Upper lobe of left lung (tissue), 6 donors: Measurements from ENCODE around the gene USP24. TPM values are rescaled to one million over a fixed set of nuclear protein-coding genes. Genes with fewer than 3 reads are reported as not detected.
A peak's percentile ranks its signal among the peaks of the same experiment; 100 is the strongest.

Experiments used
- ATAC-seq, 2 donors: fragments of 200-7000 bp; cut with Tn5 transposase; one replicate each; pipeline ENCODE4 v1.9.1; 2022; ENCODE audit warnings: mild to moderate bottlenecking in 2 of 2, moderate library complexity in 2 of 2; ENCODE audit not compliant: low FRiP score in 2 of 2
- DNase-seq, 2 donors: peaks; one replicate each; pipeline ENCODE4 v3.0.0-alpha.2; 2019 to 2020
- H3K27ac ChIP-seq, 4 donors: fragments of 200-600 bp; sonication (generic); one replicate each; pipeline ENCODE4 v1.5.1; 2016 to 2019
- H3K27me3 ChIP-seq, 4 donors: fragments of 200-600 bp; sonication (generic); one replicate each; pipeline ENCODE4 v1.5.1; 2017 to 2019
- H3K36me3 ChIP-seq, 4 donors: fragments of 200-600 bp; sonication (generic); one replicate each; pipeline ENCODE4 v1.5.1; 2016 to 2019
- H3K4me1 ChIP-seq, 4 donors: fragments of 200-600 bp; sonication (generic); one replicate each; pipeline ENCODE4 v1.5.1; 2018 to 2019
- H3K4me3 ChIP-seq, 4 donors: fragments of 200-600 bp; sonication (generic); one replicate each; pipeline ENCODE4 v1.5.1; 2017 to 2019; ENCODE audit warnings: mild to moderate bottlenecking in 2 of 4, moderate library complexity in 1 of 4
- H3K9me3 ChIP-seq, 4 donors: fragments of 200-600 bp; sonication (generic); one replicate each; pipeline ENCODE4 v1.5.1; 2018 to 2019
- CTCF ChIP-seq, 6 experiments: fragments of 450-650 bp in 4 of 6; fragments of 200-600 bp in 2 of 6; sonication (generic) in 2 of 6; IDR thresholded peaks; one replicate each; pipeline ENCODE4 v1.5.1; 2016 to 2019; ENCODE audit warnings: antibody characterized with exemption in 6 of 6
- EP300 ChIP-seq, 4 donors: sonication (generic); formaldehyde crosslinking; IDR thresholded peaks; one replicate each; pipeline ENCODE4 v1.5.1; 2017; ENCODE audit warnings: antibody characterized with exemption in 4 of 4, control low read depth in 2 of 4
- POLR2A ChIP-seq, 4 donors: fragments of 450-650 bp; IDR thresholded peaks; one replicate each; pipeline ENCODE4 v1.5.1; 2016 to 2017; ENCODE audit warnings: antibody characterized with exemption in 4 of 4, mild to moderate bottlenecking in 2 of 4
- POLR2AphosphoS5 ChIP-seq, 2 donors: sonication (generic); formaldehyde crosslinking; IDR thresholded peaks; one replicate each; pipeline ENCODE4 v1.5.1; 2017; ENCODE audit warnings: antibody characterized with exemption in 2 of 2
- WGBS, 2 donors: methylation state at CpG; one replicate each; pipeline ENCODE4 v1.1.5; 2017 to 2018; 5-methylcytosine and 5-hydroxymethylcytosine counted together
- total RNA-seq, 6 donors: library from RNA; depleted of rRNA in 4 of 6; stranded (reverse); fragments of >200 nt in 4 of 6; gene quantifications; one replicate each; pipeline versions ENCODE4 v1.1.0 to v1.2.1, GENCODE V29; 2016 to 2021
- donor health status: DM: no; HTN: no; CAD: no; lungs with moderate emphysema.
- donor health status: DM: no; HTN: yes; CAD: no; lungs with severe emphysema.

USP24 gene
- total RNA-seq, 6 donors from 2014 or later: 31.9 to 57.6 (median 41.9) TPM

DNA sequence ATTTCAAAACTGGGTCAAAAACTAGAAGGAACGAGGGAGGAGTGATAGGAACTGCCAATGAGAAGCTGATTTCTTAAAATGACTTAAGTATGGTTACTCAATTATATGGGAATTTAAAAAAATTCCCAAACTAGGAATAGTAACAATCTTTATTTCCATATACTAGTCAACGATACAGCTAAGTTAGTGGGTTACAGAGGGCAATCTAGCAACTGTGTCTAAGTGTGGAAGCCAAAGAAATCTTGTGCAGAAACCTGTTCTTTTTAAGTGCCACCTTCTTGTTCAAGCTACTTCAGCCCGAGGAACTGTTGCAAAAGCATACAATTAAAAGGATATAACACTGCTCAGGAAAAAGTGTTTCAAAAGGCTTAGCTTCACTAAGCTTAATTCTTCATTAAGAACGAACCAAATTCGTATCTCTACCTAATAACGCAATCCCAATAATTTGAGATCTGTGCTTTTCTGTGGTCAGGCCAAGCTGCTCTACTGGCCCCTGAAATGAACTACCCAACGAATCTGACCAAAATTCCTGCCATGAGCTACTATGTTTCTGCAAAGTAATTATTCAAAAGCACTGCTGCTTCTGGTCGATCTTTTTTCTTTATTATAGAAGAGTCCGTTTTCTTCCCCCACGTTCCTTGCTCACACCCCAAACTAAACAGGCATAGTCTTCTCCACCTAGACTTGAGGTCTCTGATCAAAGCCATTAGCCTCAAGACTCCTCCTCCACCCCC is 1.8 kb downstream of the USP24 start:
- ATAC-seq: no peak

DNA sequence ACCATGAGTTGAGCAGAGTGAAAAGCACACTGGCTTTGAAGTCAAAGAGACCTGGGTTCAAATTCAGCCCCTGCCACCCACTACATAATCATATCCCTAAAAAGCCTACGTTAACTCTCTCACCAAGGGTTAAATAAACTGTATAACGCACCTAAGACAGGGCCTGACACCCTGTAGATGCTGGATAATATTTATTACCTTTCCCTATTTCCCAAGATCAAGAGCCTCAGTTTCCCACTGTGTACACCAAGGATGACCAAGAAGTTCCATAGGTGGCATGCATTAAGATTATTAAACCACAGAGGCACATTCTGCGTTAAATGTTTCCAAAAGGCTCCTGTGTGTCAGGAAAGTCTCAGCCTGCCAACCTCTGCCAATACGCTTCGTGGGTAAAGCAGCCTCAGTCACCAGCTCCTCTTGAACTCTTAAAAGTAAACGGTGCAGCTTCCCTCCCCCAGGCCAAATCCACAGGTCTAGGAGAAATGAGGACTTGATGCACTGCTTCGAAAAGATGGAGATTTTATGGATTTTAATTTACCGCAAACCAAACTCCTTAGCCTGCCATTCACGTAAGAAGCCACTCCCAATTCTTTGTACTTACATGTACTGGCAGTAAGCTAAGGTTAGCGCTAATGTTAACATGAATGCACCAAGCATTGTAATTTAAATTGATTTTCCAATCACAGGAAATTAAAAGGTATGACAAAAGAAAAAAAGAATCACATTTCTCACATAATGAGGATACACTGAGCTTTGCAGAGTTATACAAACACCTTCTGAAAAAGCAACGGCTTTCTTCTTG is 2.6 kb downstream of the USP24 start:
- ATAC-seq (no peak), DNase-seq (peak in 1 of 2 donors; percentile 59)
- H3K27me3 ChIP-seq: no peaks in the 10 kb centered on the region
- H3K4me1 ChIP-seq: peaks cover 47 to 84% (median 62%) of the 10 kb centered on the region in 4 donors
- TF ChIP-seq POLR2A (IDR thresholded peaks at IDR 0.05) (no peak), POLR2AphosphoS5 (IDR thresholded peaks at IDR 0.05) (no peak), EP300 (IDR thresholded peaks at IDR 0.05) (no peak), CTCF (IDR thresholded peaks at IDR 0.05) (no peak)
- 32 to 49% methylated on average over 11 of the region's 11 CpGs for WGBS, 2 donors
- H3K4me3 ChIP-seq: peak overlapping the region in 3 of 4 donors; percentile 70 to 87 (median 84)
- H3K27ac ChIP-seq: peak overlapping the region; percentile 93 to 98 (median 96)
- no peaks in the 10 kb centered on the region for H3K36me3 ChIP-seq
- no peaks in the 10 kb centered on the region for H3K9me3 ChIP-seq

More for the DNA sequence above, 1.8 kb downstream of the USP24 start:
- H3K27me3 ChIP-seq: no peaks in the 10 kb centered on the region
- no peaks in the 10 kb centered on the region for H3K36me3 ChIP-seq
- 25 to 42% methylated on average over 10 of the region's 10 CpGs for WGBS, 2 donors
- H3K9me3 ChIP-seq: no peaks in the 10 kb centered on the region
- peaks cover 48 to 84% (median 63%) of the 10 kb centered on the region in 4 donors for H3K4me1 ChIP-seq
- TF ChIP-seq POLR2A (IDR thresholded peaks at IDR 0.05) (no peak), CTCF (IDR thresholded peaks at IDR 0.05) (no peak), POLR2AphosphoS5 (IDR thresholded peaks at IDR 0.05) (no peak), EP300 (IDR thresholded peaks at IDR 0.05) (no peak)
- DNase-seq: no peak
- peak overlapping the region in 3 of 4 donors; percentile 70 to 87 (median 84) for H3K4me3 ChIP-seq
- peak overlapping the region; percentile 93 to 98 (median 96) for H3K27ac ChIP-seq

- H3K4me3 ChIP-seq: peak overlapping the region in 1 of 4 donors; percentile 70
- TF ChIP-seq POLR2A (IDR thresholded peaks at IDR 0.05): no peak
- TF ChIP-seq POLR2AphosphoS5 (IDR thresholded peaks at IDR 0.05): no peak
- TF ChIP-seq CTCF (IDR thresholded peaks at IDR 0.05): no peak
- no peak for TF ChIP-seq EP300 (IDR thresholded peaks at IDR 0.05)
- DNase-seq (peak in 1 of 2 donors; percentile 42), ATAC-seq (no peak)
- H3K4me1 ChIP-seq: peaks cover 41 to 85% (median 60%) of the 10 kb centered on the region in 4 donors
- H3K27me3 ChIP-seq: no peaks in the 10 kb centered on the region
- WGBS, 2 donors: 30 to 50% methylated on average over 3 of the region's 3 CpGs
- peak overlapping the region in 2 of 4 donors; percentile 30 to 97 for H3K27ac ChIP-seq
- no peaks in the 10 kb centered on the region for H3K9me3 ChIP-seq
- H3K36me3 ChIP-seq: no peaks in the 10 kb centered on the region
Measured at GRCh38 chr1:55211863-55212262, 3.3 kb downstream of the USP24 start.

GRCh38 chr1:55210990-55211801 is 4.0 kb downstream of the USP24 start:
- DNase-seq: no peak
- H3K27me3 ChIP-seq: no peaks in the 10 kb centered on the region
- ATAC-seq: no peak
- H3K36me3 ChIP-seq: no peaks in the 10 kb centered on the region
- H3K9me3 ChIP-seq: no peaks in the 10 kb centered on the region
- H3K27ac ChIP-seq: peak overlapping the region in 3 of 4 donors; percentile 22 to 97 (median 30)
- no peak overlapping the region for H3K4me3 ChIP-seq
- peaks cover 35 to 83% (median 57%) of the 10 kb centered on the region in 4 donors for H3K4me1 ChIP-seq
- no peak for TF ChIP-seq POLR2A (IDR thresholded peaks at IDR 0.05)
- no peak for TF ChIP-seq CTCF (IDR thresholded peaks at IDR 0.05)
- TF ChIP-seq POLR2AphosphoS5 (IDR thresholded peaks at IDR 0.05): no peak
- no peak for TF ChIP-seq EP300 (IDR thresholded peaks at IDR 0.05)
- 25 to 34% methylated on average over 4 of the region's 4 CpGs for WGBS, 2 donors
